Lung (tissue), 12 donors: ENCODE measurements around the gene VGLL4. TPM values are rescaled to one million over a fixed set of nuclear protein-coding genes. Genes with fewer than 3 reads are reported as not detected.

Source experiments
- ATAC-seq: fragments of 200-7000 bp; cut with Tn5 transposase; one replicate; pipeline ENCODE4 v1.9.1; 2020; ENCODE audit warnings: moderate number of reproducible peaks; ENCODE audit not compliant: insufficient read depth, low FRiP score
- DNase-seq, 3 donors: peaks; one replicate each; pipeline ENCODE4 v3.0.0-alpha.2; 2013 to 2017
- H3K27ac ChIP-seq, 2 donors: one replicate each; pipeline ENCODE4 v1.5.1; 2013; ENCODE audit warnings: mild to moderate bottlenecking in 2 of 2, moderate library complexity in 2 of 2, control low read depth in 1 of 2, inconsistent platforms in 1 of 2, low read depth in 1 of 2, low read length in 1 of 2
- H3K27me3 ChIP-seq, 3 donors: one replicate each; pipeline ENCODE4 v1.5.1; 2013; ENCODE audit warnings: low read length in 2 of 3; ENCODE audit not compliant: control insufficient read depth in 3 of 3, insufficient read depth in 3 of 3
- H3K36me3 ChIP-seq, 4 donors: one replicate each; pipeline ENCODE4 v1.5.1; 2013; ENCODE audit warnings: low read length in 4 of 4, mild to moderate bottlenecking in 1 of 4, moderate library complexity in 1 of 4; ENCODE audit not compliant: control insufficient read depth in 4 of 4, insufficient read depth in 4 of 4
- H3K4me1 ChIP-seq, 5 donors: one replicate each; pipeline ENCODE4 v1.5.1; 2013; ENCODE audit warnings: low read length in 5 of 5, mild to moderate bottlenecking in 2 of 5, moderate library complexity in 1 of 5; ENCODE audit not compliant: control insufficient read depth in 5 of 5, insufficient read depth in 5 of 5
- H3K4me3 ChIP-seq: one replicate; pipeline ENCODE4 v1.5.1; 2013; ENCODE audit warnings: mild to moderate bottlenecking, control low read depth, moderate library complexity
- H3K9ac ChIP-seq, 2 donors: one replicate each; pipeline ENCODE4 v1.5.1; 2013; ENCODE audit warnings: low read length in 2 of 2, control low read depth in 1 of 2; ENCODE audit not compliant: insufficient read depth in 1 of 2
- H3K9me3 ChIP-seq, 4 donors: one replicate each; pipeline ENCODE4 v1.5.1; 2013; ENCODE audit warnings: low read length in 3 of 4, mild to moderate bottlenecking in 1 of 4, moderate library complexity in 1 of 4; ENCODE audit not compliant: control insufficient read depth in 4 of 4, insufficient read depth in 3 of 4
- CTCF ChIP-seq: IDR thresholded peaks from 2 replicates; pipeline ENCODE4 v1.5.1; 2012; ENCODE audit warnings: mild to moderate bottlenecking; ENCODE audit errors: control extremely low read depth, extremely low read depth
- WGBS, 2 donors: extraction: QIAGEN DNeasy Blood & Tissue Kit; methylation state at CpG; one replicate each; pipeline ENCODE4 v1.1.7; 2013; 5-methylcytosine and 5-hydroxymethylcytosine counted together
- polyA plus RNA-seq, 2 donors: library from polyadenylated mRNA; stranded (reverse); fragments of 200-250 nt; gene quantifications; one replicate each; pipeline ENCODE4 v1.2.1, GENCODE V29; 2013
- total RNA-seq, 2 donors: library from RNA; depleted of rRNA in 1 of 2; stranded (reverse); fragments of >200 nt in 1 of 2; gene quantifications; one replicate each; pipeline ENCODE4 v1.2.1, GENCODE V29; 2014 to 2021
- donor health status: control.
- donor health status: control.
- donor health status: Bipolar disorder and iron deficiency.
- donor health status: healthy.
- donor health status: DM: yes; HTN: yes; CAD: no.

VGLL4 gene
- total and polyA plus RNA-seq, 4 donors = 30.5 to 94.1 (median 39.3) TPM

- Histone ChIP-seq H3K36me3 (peaks cover 0 to 6% (median 0%) of the 10 kb centered on the region in 4 donors), H3K4me1 (peaks cover 11 to 39% (median 24%) of the 10 kb centered on the region in 5 donors), H3K27me3 (no peaks in the 10 kb centered on the region), H3K9me3 (no peaks in the 10 kb centered on the region), H3K27ac (peak overlapping the region; percentile 95 to 98), H3K4me3 (peak overlapping the region; percentile 61), H3K9ac (peak overlapping the region; percentile 92 to 99)
- no peak for TF ChIP-seq CTCF
- WGBS, 2 donors = 0% methylated on average over 18 of the region's 18 CpGs
- DNase-seq (peak in 2 of 3 donors; percentile 64), ATAC-seq (peak; percentile 50)
These were observed 513 bp downstream of the VGLL4 start for GRCh38 chr3:11643201-11643603.

- Histone ChIP-seq H3K4me3 (peak overlapping the region; percentile 61), H3K9ac (peak overlapping the region; percentile 92 to 99), H3K36me3 (peaks cover 0 to 6% (median 0%) of the 10 kb centered on the region in 4 donors), H3K4me1 (peaks cover 14 to 45% (median 27%) of the 10 kb centered on the region in 5 donors), H3K9me3 (no peaks in the 10 kb centered on the region), H3K27ac (peak overlapping the region; percentile 95 to 98), H3K27me3 (no peaks in the 10 kb centered on the region)
- DNase-seq (peak; percentile 89 to 93 (median 92)), ATAC-seq (peak; percentile 64)
- no peak for TF ChIP-seq CTCF
- WGBS, 2 donors = 0% methylated on average over 44 of the region's 44 CpGs
These were observed 1.1 kb downstream of the VGLL4 start for GRCh38 chr3:11642431-11643191.

- WGBS, 2 donors = 1 to 3% methylated on average over 13 of the region's 13 CpGs
- peak; percentile 62 to 88 (median 87) for DNase-seq
- H3K36me3 ChIP-seq = peaks cover 0 to 6% (median 0%) of the 10 kb centered on the region in 4 donors
- peak overlapping the region; percentile 88 to 98 for H3K27ac ChIP-seq
- no peaks in the 10 kb centered on the region for H3K27me3 ChIP-seq
- no peak for TF ChIP-seq CTCF
- ATAC-seq = no peak
- no peaks in the 10 kb centered on the region for H3K9me3 ChIP-seq
- H3K4me1 ChIP-seq = peaks cover 14 to 53% (median 30%) of the 10 kb centered on the region in 5 donors
- peak overlapping the region; percentile 92 to 99 for H3K9ac ChIP-seq
- H3K4me3 ChIP-seq = peak overlapping the region; percentile 42
These were observed 1.9 kb downstream of the VGLL4 start for GRCh38 chr3:11641683-11642430.
